Esophagus (tissue), 2 donors: Measurements from ENCODE around the gene PIK3R5. TPM values are rescaled to one million over a fixed set of nuclear protein-coding genes. Genes with fewer than 3 reads are reported as not detected.

Source experiments
- H3K27ac ChIP-seq, 2 donors: one replicate each; pipeline ENCODE4 v1.5.1; 2013; ENCODE audit warnings: low read depth in 2 of 2, mild to moderate bottlenecking in 2 of 2, inconsistent platforms in 1 of 2, low read length in 1 of 2, moderate library complexity in 1 of 2
- H3K27me3 ChIP-seq, 2 donors: one replicate each; pipeline ENCODE4 v1.6.1; 2013; ENCODE audit warnings: low read length in 2 of 2, control low read depth in 1 of 2, mild to moderate bottlenecking in 1 of 2; ENCODE audit not compliant: insufficient read depth in 2 of 2, control insufficient read depth in 1 of 2
- H3K36me3 ChIP-seq, 2 donors: one replicate each; pipeline ENCODE4 v1.6.1; 2013; ENCODE audit warnings: low read length in 1 of 2; ENCODE audit not compliant: control insufficient read depth in 2 of 2, insufficient read depth in 2 of 2
- H3K4me1 ChIP-seq, 2 donors: one replicate each; pipeline ENCODE4 v1.6.1; 2013; ENCODE audit warnings: low read length in 1 of 2; ENCODE audit not compliant: control insufficient read depth in 2 of 2, insufficient read depth in 2 of 2
- H3K4me3 ChIP-seq, 2 donors: one replicate each; pipeline ENCODE4 v1.5.1; 2013; ENCODE audit warnings: low read length in 2 of 2, mild to moderate bottlenecking in 2 of 2, low read depth in 1 of 2, moderate library complexity in 1 of 2
- H3K9me3 ChIP-seq, 2 donors: one replicate each; pipeline ENCODE4 v1.6.1; 2013; ENCODE audit warnings: mild to moderate bottlenecking in 2 of 2, low read depth in 1 of 2, low read length in 1 of 2, moderate library complexity in 1 of 2; ENCODE audit not compliant: control insufficient read depth in 2 of 2, insufficient read depth in 1 of 2
- WGBS, 2 donors: extraction: QIAGEN DNeasy Blood & Tissue Kit; methylation state at CpG; one replicate each; pipeline ENCODE4 v1.1.7; 2013; 5-methylcytosine and 5-hydroxymethylcytosine counted together
- polyA plus RNA-seq, 2 donors: library from polyadenylated mRNA; stranded (reverse); fragments of 200-250 nt; gene quantifications; one replicate each; pipeline ENCODE4 v1.2.3, GENCODE V29; 2013
- donor health status: healthy with polysubstance abuse.
- donor health status: Bipolar disorder and iron deficiency.

The PIK3R5 gene
- polyA plus RNA-seq, 2 donors = 1.1 to 1.3 TPM

- H3K4me3 ChIP-seq = no peak overlapping the region
- no peak overlapping the region for H3K27ac ChIP-seq
- no peaks in the 10 kb centered on the region for H3K36me3 ChIP-seq
- WGBS, 2 donors = 54 to 56% methylated on average over 2 of the region's 2 CpGs
- H3K27me3 ChIP-seq = no peaks in the 10 kb centered on the region
- H3K9me3 ChIP-seq = no peaks in the 10 kb centered on the region
- H3K4me1 ChIP-seq = no peaks in the 10 kb centered on the region
Observed at GRCh38 chr17:8921147-8921546, 44.4 kb downstream of the PIK3R5 start.

GRCh38 chr17:8918807-8919465 is 46.6 kb downstream of the PIK3R5 start:
- H3K9me3 ChIP-seq = no peaks in the 10 kb centered on the region
- WGBS, 2 donors = 57 to 67% methylated on average over 3 of the region's 3 CpGs
- H3K27me3 ChIP-seq = no peaks in the 10 kb centered on the region
- no peaks in the 10 kb centered on the region for H3K36me3 ChIP-seq
- H3K27ac ChIP-seq = no peak overlapping the region
- H3K4me3 ChIP-seq = no peak overlapping the region
- H3K4me1 ChIP-seq = no peaks in the 10 kb centered on the region

- H3K9me3 ChIP-seq = no peaks in the 10 kb centered on the region
- no peaks in the 10 kb centered on the region for H3K36me3 ChIP-seq
- H3K4me3 ChIP-seq = no peak overlapping the region
- no peaks in the 10 kb centered on the region for H3K4me1 ChIP-seq
- 67 to 78% methylated on average over 7 of the region's 7 CpGs for WGBS, 2 donors
- no peak overlapping the region for H3K27ac ChIP-seq
- no peaks in the 10 kb centered on the region for H3K27me3 ChIP-seq
Observed at GRCh38 chr17:8916466-8916865, 49.0 kb downstream of the PIK3R5 start.

GRCh38 chr17:8914554-8914953 is 51.0 kb downstream of the PIK3R5 start:
- H3K27ac ChIP-seq = no peak overlapping the region
- H3K27me3 ChIP-seq = no peaks in the 10 kb centered on the region
- no peaks in the 10 kb centered on the region for H3K36me3 ChIP-seq
- H3K4me1 ChIP-seq = no peaks in the 10 kb centered on the region
- WGBS, 2 donors = 82 to 84% methylated on average over 8 of the region's 8 CpGs
- H3K4me3 ChIP-seq = no peak overlapping the region
- no peaks in the 10 kb centered on the region for H3K9me3 ChIP-seq

- no peaks in the 10 kb centered on the region for H3K27me3 ChIP-seq
- H3K27ac ChIP-seq = no peak overlapping the region
- WGBS, 2 donors = 77 to 86% methylated on average over 4 of the region's 4 CpGs
- H3K4me3 ChIP-seq = no peak overlapping the region
- no peaks in the 10 kb centered on the region for H3K36me3 ChIP-seq
- no peaks in the 10 kb centered on the region for H3K4me1 ChIP-seq
- no peaks in the 10 kb centered on the region for H3K9me3 ChIP-seq
Observed at GRCh38 chr17:8913879-8914278, 51.6 kb downstream of the PIK3R5 start.

- no peaks in the 10 kb centered on the region for H3K36me3 ChIP-seq
- no peaks in the 10 kb centered on the region for H3K4me1 ChIP-seq
- 90 to 94% methylated on average over 6 of the region's 6 CpGs for WGBS, 2 donors
- no peaks in the 10 kb centered on the region for H3K27me3 ChIP-seq
- no peak overlapping the region for H3K4me3 ChIP-seq
- no peaks in the 10 kb centered on the region for H3K9me3 ChIP-seq
- H3K27ac ChIP-seq = no peak overlapping the region
Observed at GRCh38 chr17:8913091-8913490, 52.4 kb downstream of the PIK3R5 start.

GRCh38 chr17:8912084-8912981 is 53.2 kb downstream of the PIK3R5 start:
- no peaks in the 10 kb centered on the region for H3K27me3 ChIP-seq
- H3K9me3 ChIP-seq = no peaks in the 10 kb centered on the region
- WGBS, 2 donors = 82 to 84% methylated on average over 18 of the region's 18 CpGs
- no peaks in the 10 kb centered on the region for H3K36me3 ChIP-seq
- no peak overlapping the region for H3K4me3 ChIP-seq
- H3K27ac ChIP-seq = no peak overlapping the region
- no peaks in the 10 kb centered on the region for H3K4me1 ChIP-seq

GRCh38 chr17:8910969-8911604 is 54.4 kb downstream of the PIK3R5 start:
- no peaks in the 10 kb centered on the region for H3K27me3 ChIP-seq
- WGBS, 2 donors = 80 to 82% methylated on average over 18 of the region's 18 CpGs
- no peaks in the 10 kb centered on the region for H3K9me3 ChIP-seq

GRCh38 chr17:8909586-8910270 is 55.8 kb downstream of the PIK3R5 start:
- no peaks in the 10 kb centered on the region for H3K27me3 ChIP-seq
- H3K4me3 ChIP-seq = no peak overlapping the region
- no peaks in the 10 kb centered on the region for H3K9me3 ChIP-seq
- no peak overlapping the region for H3K27ac ChIP-seq
- H3K4me1 ChIP-seq = no peaks in the 10 kb centered on the region
- H3K36me3 ChIP-seq = no peaks in the 10 kb centered on the region
- 72 to 75% methylated on average over 8 of the region's 8 CpGs for WGBS, 2 donors

More at GRCh38 chr17:8910969-8911604, 54.4 kb downstream of the PIK3R5 start:
- Histone ChIP-seq H3K36me3 (no peaks in the 10 kb centered on the region), H3K4me3 (no peak overlapping the region), H3K27ac (no peak overlapping the region), H3K4me1 (no peaks in the 10 kb centered on the region)
